SK-N-MC (cell line): ENCODE data around the gene BFSP2.

Experiments used
- EZH2 ChIP-seq: fragments of 200-600 bp; sonication (generic); IDR thresholded peaks from one replicate; pipeline ENCODE4 v1.6.1; 2017; ENCODE audit warnings: antibody characterized with exemption
- FOXP2 ChIP-seq: optimal IDR thresholded peaks from 2 replicates; pipeline ENCODE3; 2011; ENCODE audit warnings: mild to moderate bottlenecking, moderate library complexity; ENCODE audit not compliant: insufficient read depth; ENCODE audit errors: extremely low read length, control extremely low read depth
- POLR2AphosphoS5 ChIP-seq: IDR thresholded peaks from 2 replicates; pipeline ENCODE4 v1.6.1; 2012; ENCODE audit warnings: mild to moderate bottlenecking, low read depth, low read length, borderline replicate concordance

GRCh38 chr3:133490468-133491351 is 90.9 kb downstream of the BFSP2 start:
- TF ChIP-seq POLR2AphosphoS5: no peak
- TF ChIP-seq EZH2: no peak
- no peak for TF ChIP-seq FOXP2
